Prostate gland (tissue), 2 donors: Measurements from ENCODE around the gene BIN2.

Experiments
- POLR2AphosphoS5 ChIP-seq: sonication (generic); formaldehyde crosslinking; IDR thresholded peaks from one replicate; pipeline ENCODE4 v1.6.1; 2017; ENCODE audit warnings: antibody characterized with exemption
- TF ChIP-seq, protein P1 (sequence below), 4 experiments: fragments of 200-600 bp in 2 of 4; fragments of 450-650 bp in 2 of 4; sonication (generic) in 2 of 4; IDR thresholded peaks; 1 replicate in 3 of 4; 2 replicates in 1 of 4; pipeline ENCODE4 v1.5.1; 2016 to 2019; ENCODE audit warnings: antibody characterized with exemption in 4 of 4, mild to moderate bottlenecking in 2 of 4, moderate library complexity in 2 of 4

DNA sequence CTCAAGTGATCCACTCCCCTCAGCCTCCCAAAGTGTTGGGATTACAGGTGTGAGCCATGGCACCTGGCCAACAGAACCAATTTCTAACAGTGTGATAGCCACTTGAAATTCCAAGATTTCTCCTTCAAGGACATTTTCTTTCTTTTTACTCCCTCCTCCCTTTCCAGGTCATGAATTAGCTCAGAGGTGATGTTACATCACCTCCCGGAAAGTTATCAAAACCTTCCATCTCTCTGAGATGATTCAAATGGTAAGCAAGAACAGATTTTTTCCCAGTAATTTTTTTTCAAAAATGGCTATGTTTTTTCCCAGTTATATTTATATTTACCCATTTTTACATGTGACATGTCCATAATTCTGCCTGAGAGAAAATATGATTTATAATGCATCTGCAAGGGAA is 38.1 kb downstream of the BIN2 start:
- TF ChIP-seq, protein P1, sequence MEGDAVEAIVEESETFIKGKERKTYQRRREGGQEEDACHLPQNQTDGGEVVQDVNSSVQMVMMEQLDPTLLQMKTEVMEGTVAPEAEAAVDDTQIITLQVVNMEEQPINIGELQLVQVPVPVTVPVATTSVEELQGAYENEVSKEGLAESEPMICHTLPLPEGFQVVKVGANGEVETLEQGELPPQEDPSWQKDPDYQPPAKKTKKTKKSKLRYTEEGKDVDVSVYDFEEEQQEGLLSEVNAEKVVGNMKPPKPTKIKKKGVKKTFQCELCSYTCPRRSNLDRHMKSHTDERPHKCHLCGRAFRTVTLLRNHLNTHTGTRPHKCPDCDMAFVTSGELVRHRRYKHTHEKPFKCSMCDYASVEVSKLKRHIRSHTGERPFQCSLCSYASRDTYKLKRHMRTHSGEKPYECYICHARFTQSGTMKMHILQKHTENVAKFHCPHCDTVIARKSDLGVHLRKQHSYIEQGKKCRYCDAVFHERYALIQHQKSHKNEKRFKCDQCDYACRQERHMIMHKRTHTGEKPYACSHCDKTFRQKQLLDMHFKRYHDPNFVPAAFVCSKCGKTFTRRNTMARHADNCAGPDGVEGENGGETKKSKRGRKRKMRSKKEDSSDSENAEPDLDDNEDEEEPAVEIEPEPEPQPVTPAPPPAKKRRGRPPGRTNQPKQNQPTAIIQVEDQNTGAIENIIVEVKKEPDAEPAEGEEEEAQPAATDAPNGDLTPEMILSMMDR (IDR thresholded peaks at IDR 0.05), result no peak
- no peak for TF ChIP-seq POLR2AphosphoS5
